Naive B cell (primary cell): ENCODE measurements around the gene TMEM218. TPM values are rescaled to one million over a fixed set of nuclear protein-coding genes. Genes with fewer than 3 reads are reported as not detected.

Experiments
- ATAC-seq, 2 donors: fragments of 150-1000 bp; cut with Tn5 transposase; 2 replicates each; pipeline ENCODE4 v1.10.0; 2021; ENCODE audit warnings: low read depth in 2 of 2, mild to moderate bottlenecking in 2 of 2, moderate library complexity in 2 of 2
- DNase-seq: peaks from one replicate; pipeline ENCODE4 v3.0.0; 2022
- H3K27ac Mint-ChIP-seq, 6 donors: one replicate each; pipeline ENCODE4 v1.8.0; 2020 to 2022; ENCODE audit warnings: mild to moderate bottlenecking in 6 of 6, mixed read lengths in 6 of 6, moderate library complexity in 5 of 6, inconsistent platforms in 2 of 6
- H3K27me3 Mint-ChIP-seq, 3 donors: one replicate each; pipeline ENCODE4 v1.8.0; 2021 to 2022; ENCODE audit warnings: mixed read lengths in 3 of 3, mild to moderate bottlenecking in 1 of 3
- H3K36me3 Mint-ChIP-seq, 2 donors: one replicate each; pipeline ENCODE4 v1.8.0; 2020 to 2022; ENCODE audit warnings: mixed read lengths in 2 of 2, inconsistent platforms in 1 of 2, mild to moderate bottlenecking in 1 of 2
- H3K4me1 Mint-ChIP-seq, 3 donors: one replicate each; pipeline ENCODE4 v1.8.0; 2020 to 2022; ENCODE audit warnings: mixed read lengths in 3 of 3, inconsistent platforms in 1 of 3, mild to moderate bottlenecking in 1 of 3, moderate library complexity in 1 of 3
- H3K4me3 Mint-ChIP-seq, 8 donors: one replicate each; pipeline ENCODE4 v1.8.0; 2020 to 2022; ENCODE audit warnings: mild to moderate bottlenecking in 8 of 8, mixed read lengths in 8 of 8, moderate library complexity in 8 of 8, inconsistent platforms in 2 of 8
- H3K9me3 Mint-ChIP-seq, 7 donors: one replicate each; pipeline ENCODE4 v1.8.0; 2020 to 2022; ENCODE audit warnings: mixed read lengths in 7 of 7, mild to moderate bottlenecking in 5 of 7, inconsistent platforms in 2 of 7, moderate library complexity in 1 of 7
- polyA plus RNA-seq, 6 donors: library from polyadenylated mRNA; unstranded; fragments of 300-500 nt; fragmentation: Illumina TruSeq; gene quantifications; one replicate each; pipeline ENCODE4 v1.2.3, GENCODE V29; 2021; ENCODE audit warnings: low read depth in 6 of 6

TMEM218 gene
- 10 to 100 TPM; 30.4 to 53.0 (median 36.7) TPM for polyA plus RNA-seq

DNA sequence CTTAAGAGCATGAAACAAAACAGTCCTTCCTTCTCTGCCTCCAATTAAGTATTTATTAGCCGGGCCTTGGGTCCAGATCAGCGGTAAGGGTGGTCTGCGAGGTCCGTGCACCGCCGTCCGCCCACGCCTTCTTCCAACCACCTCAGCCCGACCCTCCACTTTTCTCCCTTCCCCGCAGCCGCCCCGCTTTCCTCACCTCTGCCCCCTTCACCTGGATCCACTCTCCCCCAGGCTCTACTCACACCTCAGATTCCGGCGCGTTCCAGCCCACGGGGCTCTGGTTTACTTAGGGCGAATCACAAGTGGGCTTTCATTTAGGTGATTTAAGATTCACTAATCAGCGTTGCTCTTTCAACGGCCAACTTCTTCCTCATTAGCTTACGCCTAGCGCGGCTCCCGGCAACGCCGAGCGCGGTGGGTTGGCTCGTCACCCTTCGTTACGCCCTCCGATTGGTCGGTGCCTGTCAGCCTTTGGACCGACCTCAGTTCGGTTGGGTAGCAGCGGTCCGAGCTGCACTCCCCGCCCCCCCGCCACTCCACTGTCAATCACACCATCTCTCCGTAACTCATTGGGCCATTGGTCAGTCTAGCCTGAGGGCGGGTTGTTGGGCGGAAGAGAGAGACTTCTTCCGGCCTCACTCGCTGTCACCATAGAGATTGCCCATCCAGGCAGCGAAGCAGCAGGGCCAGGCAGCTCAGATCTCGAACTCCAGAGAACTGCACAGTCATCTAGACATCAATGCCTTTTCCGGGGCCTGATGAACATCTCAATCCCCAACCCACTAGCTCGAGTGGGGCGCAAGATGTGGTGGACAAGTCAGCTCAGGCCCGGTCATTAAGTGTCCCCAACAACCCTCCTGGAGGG, at the start of gene TMEM218:
Gene TMEM218, minus strand, starts transcription at position 284 of the 865 bp plus-strand sequence. CDS start 9,385 bp downstream, outside the sequence.
- H3K27ac Mint-ChIP-seq, result peak within 1 kb of the TSS; percentile 79 to 100 (median 96)
- peaks cover 0 to 8% (median 5%) of the 10 kb centered on the region in 7 donors for H3K9me3 Mint-ChIP-seq
- ATAC-seq (peak; percentile 93 to 94), DNase-seq (peak; percentile 96)
- H3K4me1 Mint-ChIP-seq, result peaks cover 13 to 23% (median 21%) of the 10 kb centered on the region in 3 donors
- H3K27me3 Mint-ChIP-seq, result peaks cover under 1 to 31% (median 17%) of the 10 kb centered on the region in 3 donors
- H3K36me3 Mint-ChIP-seq, result peaks cover 0 to 19% of the 10 kb centered on the region in 2 donors
- peak within 1 kb of the TSS; percentile 94 to 100 (median 98) for H3K4me3 Mint-ChIP-seq

DNA sequence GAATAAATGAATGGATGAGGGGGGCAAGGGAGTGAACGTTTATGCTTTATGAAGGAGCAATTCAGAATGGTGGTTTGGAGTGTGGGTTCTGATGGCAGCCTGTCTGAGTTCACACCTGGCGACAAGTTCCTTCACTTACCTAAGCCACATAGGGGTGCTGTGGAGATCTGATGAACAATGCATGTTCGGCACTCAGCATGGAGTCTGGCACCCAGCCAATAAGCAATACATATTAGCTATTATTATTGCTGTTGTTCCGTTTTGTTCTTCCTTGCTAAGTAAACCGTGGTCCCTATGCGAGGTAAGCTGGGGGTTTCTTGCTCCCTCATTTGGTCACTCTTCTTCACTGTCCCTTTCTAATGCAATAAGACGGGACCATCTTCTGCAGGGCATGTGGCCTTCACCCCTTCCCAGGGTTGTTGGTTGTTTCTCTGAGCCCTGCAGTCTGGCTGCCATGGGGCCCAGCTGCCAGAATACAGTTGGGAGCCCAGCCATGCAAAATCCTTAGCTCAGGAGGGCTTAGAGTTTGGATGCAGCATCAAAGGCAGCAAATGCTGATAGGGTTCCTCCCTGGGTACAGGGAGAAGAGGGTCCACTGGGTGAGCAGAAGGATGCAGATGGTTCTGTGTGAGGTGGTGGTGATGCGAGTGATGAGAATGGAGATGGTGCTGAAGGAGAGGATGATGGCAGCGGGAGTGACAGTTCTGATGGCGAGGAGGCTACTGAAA, 46.7 kb upstream of the TMEM218 start:
- DNase-seq, result no peak
- no peak for ATAC-seq
- Mint-ChIP-seq H3K9me3 (no peaks in the 10 kb centered on the region), H3K36me3 (no peaks in the 10 kb centered on the region), H3K4me3 (no peak overlapping the region), H3K27me3 (peaks cover 62 to 95% (median 87%) of the 10 kb centered on the region in 3 donors), H3K27ac (no peak overlapping the region), H3K4me1 (no peaks in the 10 kb centered on the region)

DNA sequence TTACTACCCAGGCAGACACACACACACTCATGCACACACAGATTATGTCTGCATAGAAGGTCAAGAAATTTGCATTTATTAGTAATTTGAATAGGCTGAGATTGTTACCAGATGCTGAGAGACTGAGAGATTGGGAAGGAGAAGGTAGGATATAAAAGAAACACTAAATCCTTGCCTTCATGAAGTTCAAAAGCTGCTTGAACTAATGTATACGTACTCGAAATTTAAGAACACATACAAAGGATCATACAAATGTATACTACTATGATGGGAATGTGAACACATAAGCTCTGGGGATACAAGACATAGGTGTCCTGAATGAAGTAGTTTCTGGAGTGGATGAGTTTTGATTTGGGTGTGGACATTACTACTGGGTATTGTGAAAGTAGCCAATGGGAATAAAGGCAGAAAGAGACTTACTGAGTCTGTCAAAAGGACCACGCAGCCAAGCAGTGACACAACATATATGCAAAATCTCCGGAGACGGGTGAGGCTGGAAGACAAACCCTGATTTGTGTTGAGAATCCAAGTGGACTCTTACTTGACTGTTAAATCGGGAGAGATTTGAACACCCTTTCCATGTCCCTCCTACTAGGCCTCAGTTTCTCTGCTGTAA, 45.8 kb upstream of the TMEM218 start:
- H3K36me3 Mint-ChIP-seq, result no peaks in the 10 kb centered on the region
- DNase-seq (no peak), ATAC-seq (no peak)
- H3K4me3 Mint-ChIP-seq, result no peak overlapping the region
- H3K27me3 Mint-ChIP-seq, result peaks cover 55 to 94% (median 82%) of the 10 kb centered on the region in 3 donors
- no peaks in the 10 kb centered on the region for H3K4me1 Mint-ChIP-seq
- no peak overlapping the region for H3K27ac Mint-ChIP-seq
- no peaks in the 10 kb centered on the region for H3K9me3 Mint-ChIP-seq

DNA sequence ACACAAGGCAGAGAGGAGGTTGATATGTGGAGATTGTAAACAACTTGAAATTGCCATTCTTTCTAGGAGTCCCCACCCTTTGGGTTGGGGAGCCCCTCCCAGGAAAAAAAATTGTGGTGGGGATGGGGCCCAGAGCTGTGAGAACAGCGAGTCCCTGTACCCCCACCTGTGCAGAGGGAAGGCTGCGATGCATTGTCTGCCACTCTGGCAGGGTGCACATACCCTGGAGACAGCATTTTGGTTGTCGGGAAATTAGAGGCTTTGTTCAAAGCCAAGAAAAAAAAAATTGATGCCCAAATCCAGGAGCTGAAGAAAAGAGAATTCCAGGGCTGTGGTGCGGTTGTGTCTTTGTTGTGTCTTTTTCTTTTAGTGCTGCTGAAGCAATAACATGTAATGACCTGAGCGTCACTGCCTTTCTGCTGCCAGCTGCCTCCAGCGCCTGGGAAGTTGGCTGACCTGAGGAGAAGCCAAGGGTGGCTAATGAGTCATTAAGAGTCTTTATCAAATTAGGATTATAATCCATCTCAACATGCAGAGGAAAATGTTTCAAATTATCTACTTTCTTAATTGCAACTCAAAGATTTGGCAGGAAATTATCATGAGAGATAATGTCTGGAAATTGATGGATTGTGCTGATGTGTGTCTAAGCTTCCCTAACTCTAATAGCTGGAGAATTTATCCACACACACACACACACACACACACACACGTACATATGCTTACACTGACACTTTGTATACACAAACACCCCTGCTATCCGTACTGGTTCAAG, 45.1 kb upstream of the TMEM218 start:
- no peak for ATAC-seq
- no peak overlapping the region for H3K27ac Mint-ChIP-seq
- no peaks in the 10 kb centered on the region for H3K4me1 Mint-ChIP-seq
- DNase-seq, result no peak
- H3K4me3 Mint-ChIP-seq, result peak overlapping the region in 1 of 8 donors; percentile 43
- peaks cover 53 to 93% (median 80%) of the 10 kb centered on the region in 3 donors for H3K27me3 Mint-ChIP-seq
- H3K9me3 Mint-ChIP-seq, result no peaks in the 10 kb centered on the region
- no peaks in the 10 kb centered on the region for H3K36me3 Mint-ChIP-seq

DNA sequence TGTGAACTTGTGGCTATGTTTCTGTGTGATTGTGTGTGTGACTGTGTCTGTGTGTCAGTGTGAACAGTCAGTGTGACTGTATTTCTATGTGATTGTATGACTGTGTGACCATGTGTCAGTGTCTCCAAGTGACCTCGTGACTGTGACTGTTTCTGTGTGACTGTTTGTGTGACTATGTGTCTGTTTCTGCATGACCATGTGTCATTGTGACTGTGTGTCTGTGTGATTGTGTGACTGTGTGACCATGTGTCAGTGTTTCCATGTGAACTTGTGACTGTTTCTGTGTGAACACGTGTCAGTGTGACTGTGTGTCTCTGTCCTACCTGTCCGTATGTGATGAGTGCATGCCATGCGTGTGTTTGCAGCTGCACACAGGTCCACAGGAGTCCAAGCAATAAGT, 44.3 kb upstream of the TMEM218 start:
- ATAC-seq, result no peak
- no peak for DNase-seq
- no peaks in the 10 kb centered on the region for H3K4me1 Mint-ChIP-seq
- no peak overlapping the region for H3K4me3 Mint-ChIP-seq
- no peaks in the 10 kb centered on the region for H3K36me3 Mint-ChIP-seq
- peaks cover 50 to 90% (median 77%) of the 10 kb centered on the region in 3 donors for H3K27me3 Mint-ChIP-seq
- no peaks in the 10 kb centered on the region for H3K9me3 Mint-ChIP-seq
- no peak overlapping the region for H3K27ac Mint-ChIP-seq

DNA sequence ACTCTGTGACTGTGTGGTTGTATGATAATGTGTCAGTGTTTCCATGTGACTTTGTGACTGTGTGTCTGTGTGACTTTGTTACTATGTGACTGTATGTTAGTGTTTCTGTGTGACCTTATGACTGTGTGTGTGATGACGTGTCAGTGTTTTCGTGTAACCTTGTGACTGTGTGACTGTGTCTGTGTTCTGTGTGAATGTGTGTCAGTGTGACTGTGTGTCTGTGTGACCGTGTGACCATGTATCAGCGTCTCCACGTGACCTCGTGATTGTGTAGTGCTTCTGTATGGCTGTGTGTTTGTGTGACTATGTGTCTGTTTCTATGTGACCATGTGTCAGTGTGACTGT, 43.6 kb upstream of the TMEM218 start:
- H3K27ac Mint-ChIP-seq, result peak overlapping the region in 1 of 6 donors; percentile 65
- H3K27me3 Mint-ChIP-seq, result peaks cover 51 to 85% (median 71%) of the 10 kb centered on the region in 3 donors
- no peaks in the 10 kb centered on the region for H3K4me1 Mint-ChIP-seq
- no peaks in the 10 kb centered on the region for H3K9me3 Mint-ChIP-seq
- H3K4me3 Mint-ChIP-seq, result no peak overlapping the region
- DNase-seq (no peak), ATAC-seq (no peak)
- no peaks in the 10 kb centered on the region for H3K36me3 Mint-ChIP-seq

DNA sequence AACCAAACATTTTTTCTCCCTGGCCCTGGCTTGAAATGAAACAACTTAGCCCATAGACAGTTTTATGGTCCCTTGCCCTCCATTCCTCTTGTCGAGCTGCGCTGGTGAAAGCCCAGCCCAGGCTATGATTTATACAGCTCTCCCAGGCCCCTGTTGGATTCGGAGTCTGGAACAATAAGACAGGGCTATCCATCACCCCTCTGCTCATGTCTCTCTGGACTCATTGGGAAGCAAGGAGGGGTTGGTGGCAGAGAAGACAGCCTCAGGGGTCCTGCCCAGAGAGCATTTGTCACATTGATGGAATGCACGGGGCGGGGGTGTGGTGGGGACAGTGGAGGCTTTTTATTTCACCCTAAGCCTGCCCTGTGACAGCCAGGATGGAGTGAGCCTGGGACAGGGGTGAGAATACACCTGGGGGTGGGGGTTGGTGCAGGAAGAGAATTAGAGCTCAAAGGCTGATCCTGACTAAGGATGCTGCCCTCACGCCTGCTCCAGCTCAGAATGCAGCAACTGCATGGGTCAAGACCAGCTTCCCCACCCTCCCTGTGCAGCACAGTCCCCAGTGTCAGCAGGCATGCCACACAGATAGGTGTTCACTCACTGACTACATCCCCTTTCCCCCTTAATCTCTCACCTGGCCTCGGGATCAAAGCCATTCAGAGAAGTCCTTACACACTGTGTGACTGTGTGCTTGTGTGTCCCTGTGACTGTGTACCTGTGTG, 43.1 kb upstream of the TMEM218 start:
- H3K27ac Mint-ChIP-seq, result peak overlapping the region in 1 of 6 donors; percentile 65
- H3K36me3 Mint-ChIP-seq, result no peaks in the 10 kb centered on the region
- peaks cover 56 to 85% (median 65%) of the 10 kb centered on the region in 3 donors for H3K27me3 Mint-ChIP-seq

DNA sequence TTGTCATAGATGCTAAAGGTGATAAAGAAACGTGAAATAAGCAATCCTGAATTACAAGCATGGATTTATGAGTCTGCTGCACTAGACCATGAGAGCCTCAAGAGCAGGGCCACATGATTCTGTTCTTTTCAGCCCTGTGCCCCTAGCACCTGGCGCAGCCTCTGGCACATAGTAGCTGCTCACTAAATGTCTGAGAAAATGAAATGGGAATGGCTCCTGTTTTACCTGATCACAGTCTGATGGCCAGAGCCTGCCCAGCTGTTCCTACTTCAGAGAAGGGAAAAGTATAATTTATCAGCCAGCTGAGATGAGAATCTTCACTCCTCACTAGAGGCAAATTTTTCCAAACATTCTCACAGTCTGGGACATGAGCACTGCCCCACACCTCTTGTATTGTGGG, 42.4 kb upstream of the TMEM218 start:
- Mint-ChIP-seq H3K27me3 (peaks cover 55 to 80% (median 60%) of the 10 kb centered on the region in 3 donors), H3K9me3 (no peaks in the 10 kb centered on the region), H3K4me3 (no peak overlapping the region), H3K27ac (no peak overlapping the region), H3K4me1 (no peaks in the 10 kb centered on the region), H3K36me3 (no peaks in the 10 kb centered on the region)
- ATAC-seq, result no peak
- no peak for DNase-seq

More for the DNA sequence above, 43.1 kb upstream of the TMEM218 start:
- no peak for ATAC-seq
- H3K4me3 Mint-ChIP-seq, result no peak overlapping the region
- no peak for DNase-seq
- H3K9me3 Mint-ChIP-seq, result no peaks in the 10 kb centered on the region
- no peaks in the 10 kb centered on the region for H3K4me1 Mint-ChIP-seq

DNA sequence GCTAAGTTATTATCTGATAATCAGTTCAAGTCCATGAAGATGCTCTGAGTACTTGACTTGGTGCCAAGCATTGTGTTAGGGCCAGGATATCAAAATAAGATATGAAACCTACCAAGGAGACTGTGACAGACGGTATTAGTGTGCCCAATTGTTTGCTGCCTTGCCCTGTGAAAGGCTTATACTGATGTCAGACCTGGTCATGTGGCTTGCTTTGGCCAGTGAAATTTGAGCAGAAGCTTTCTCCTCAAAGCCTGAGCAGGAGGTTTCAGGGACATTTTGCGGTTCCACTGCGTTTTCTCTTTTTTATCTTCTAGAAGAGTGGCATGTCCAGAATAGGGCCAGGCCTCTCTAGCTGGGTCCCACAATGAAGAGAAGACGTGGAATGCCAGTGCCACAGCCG, 37.3 kb upstream of the TMEM218 start:
- H3K27me3 Mint-ChIP-seq, result peaks cover 29 to 54% (median 35%) of the 10 kb centered on the region in 3 donors

DNA sequence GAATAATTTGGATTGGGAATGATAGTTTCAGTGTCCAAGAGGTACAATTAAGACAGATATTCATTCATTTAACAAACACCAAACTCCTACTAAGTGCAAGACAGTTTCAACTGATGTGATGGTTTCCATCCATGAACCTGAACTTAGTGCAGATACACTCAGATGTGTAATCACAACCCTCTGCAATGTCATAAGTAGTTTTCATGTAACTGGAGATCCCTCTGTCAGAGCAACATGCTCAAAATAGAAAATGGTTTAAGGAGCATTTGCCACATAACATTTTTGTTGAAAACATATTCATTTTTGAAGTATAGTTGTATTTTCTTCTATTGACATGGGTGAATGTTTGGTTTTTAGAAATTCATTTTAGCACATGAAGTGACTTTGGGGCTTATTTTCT, 36.6 kb upstream of the TMEM218 start:
- Mint-ChIP-seq H3K27ac (no peak overlapping the region), H3K4me3 (no peak overlapping the region), H3K27me3 (peaks cover 29 to 54% (median 30%) of the 10 kb centered on the region in 3 donors), H3K9me3 (no peaks in the 10 kb centered on the region), H3K4me1 (no peaks in the 10 kb centered on the region), H3K36me3 (no peaks in the 10 kb centered on the region)
- ATAC-seq (no peak), DNase-seq (no peak)

More for the DNA sequence above, 37.3 kb upstream of the TMEM218 start:
- H3K4me3 Mint-ChIP-seq, result no peak overlapping the region
- no peak overlapping the region for H3K27ac Mint-ChIP-seq
- H3K4me1 Mint-ChIP-seq, result no peaks in the 10 kb centered on the region
- no peaks in the 10 kb centered on the region for H3K36me3 Mint-ChIP-seq
- no peak for DNase-seq
- ATAC-seq, result no peak
- no peaks in the 10 kb centered on the region for H3K9me3 Mint-ChIP-seq

DNA sequence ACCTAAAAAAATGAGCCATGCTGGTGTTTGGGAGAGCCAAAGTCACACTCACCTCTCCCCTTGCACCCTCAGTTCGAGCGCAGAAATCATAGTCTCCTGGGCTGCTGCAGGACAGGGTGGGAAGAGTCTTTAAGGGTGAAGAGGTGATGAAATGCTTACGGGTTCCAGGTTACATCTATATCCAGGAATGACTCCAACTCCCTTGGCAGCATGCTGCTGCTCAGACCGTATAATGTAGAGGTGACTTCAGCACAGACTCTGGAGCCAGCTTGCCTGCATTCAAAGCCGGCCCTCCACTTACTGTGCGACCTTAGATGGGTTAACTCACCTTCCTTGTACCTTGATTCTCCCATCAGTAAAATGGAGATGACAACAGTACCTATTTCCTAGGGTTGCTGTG, 35.9 kb upstream of the TMEM218 start:
- Mint-ChIP-seq H3K27ac (no peak overlapping the region), H3K4me1 (no peaks in the 10 kb centered on the region), H3K36me3 (no peaks in the 10 kb centered on the region), H3K4me3 (no peak overlapping the region), H3K27me3 (peaks cover 34 to 49% (median 34%) of the 10 kb centered on the region in 3 donors), H3K9me3 (no peaks in the 10 kb centered on the region)
- DNase-seq (no peak), ATAC-seq (no peak)

DNA sequence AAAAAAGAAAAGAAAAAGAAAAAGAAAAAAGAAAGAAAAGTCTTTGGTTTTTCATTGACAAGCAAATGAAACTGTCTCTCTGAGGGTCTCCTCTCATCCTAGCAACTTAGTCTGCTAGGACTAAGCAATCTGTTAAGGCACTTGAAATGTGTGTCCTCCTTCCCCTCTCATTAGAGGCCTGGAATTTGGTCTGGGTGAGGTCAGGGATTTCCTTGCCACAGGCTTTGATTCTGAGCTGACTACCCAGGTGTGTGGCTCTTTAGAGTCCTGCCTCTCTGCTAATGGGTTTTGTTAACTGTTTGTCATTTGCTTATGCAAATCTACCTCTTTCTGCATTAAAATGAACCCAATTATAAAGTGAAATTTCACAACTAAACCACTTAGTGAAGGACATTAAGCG, 34.8 kb upstream of the TMEM218 start:
- H3K4me1 Mint-ChIP-seq, result peaks cover 4 to 6% (median 6%) of the 10 kb centered on the region in 3 donors
- ATAC-seq (no peak), DNase-seq (no peak)
- H3K4me3 Mint-ChIP-seq, result no peak overlapping the region
- H3K9me3 Mint-ChIP-seq, result no peaks in the 10 kb centered on the region
- H3K36me3 Mint-ChIP-seq, result no peaks in the 10 kb centered on the region
- peaks cover 38 to 50% (median 43%) of the 10 kb centered on the region in 3 donors for H3K27me3 Mint-ChIP-seq
- no peak overlapping the region for H3K27ac Mint-ChIP-seq
